GM18502 (cell line): ENCODE results near the gene TMTC3.

Source experiments
- ATAC-seq: cut with Tn5 transposase; IDR thresholded peaks from one replicate; pipeline ENCODE4 v1.9.1; 2021; ENCODE audit warnings: mild to moderate bottlenecking; ENCODE audit not compliant: unreplicated experiment, poor library complexity

TMTC3 gene

DNA sequence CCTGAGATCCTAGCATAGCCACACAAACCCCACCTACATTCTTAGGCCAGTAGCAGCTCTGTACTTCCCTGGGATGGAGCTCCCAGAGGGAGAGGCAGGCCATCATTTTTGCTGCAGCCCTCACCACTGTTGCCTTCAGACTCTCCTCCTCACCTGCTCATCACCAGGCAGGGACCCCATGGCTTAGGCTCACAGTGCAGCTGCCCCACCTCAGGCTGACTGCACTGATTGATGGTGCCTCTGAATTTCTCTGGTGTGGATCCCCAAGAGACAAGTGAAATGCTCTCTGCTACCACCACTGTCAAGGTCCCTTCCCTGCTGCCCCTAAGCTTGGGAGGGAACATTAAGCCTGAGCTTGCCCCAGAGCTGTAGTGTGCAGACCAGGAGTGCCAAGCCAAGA, 76.2 kb downstream of the TMTC3 start:
- ATAC-seq = no peak

DNA sequence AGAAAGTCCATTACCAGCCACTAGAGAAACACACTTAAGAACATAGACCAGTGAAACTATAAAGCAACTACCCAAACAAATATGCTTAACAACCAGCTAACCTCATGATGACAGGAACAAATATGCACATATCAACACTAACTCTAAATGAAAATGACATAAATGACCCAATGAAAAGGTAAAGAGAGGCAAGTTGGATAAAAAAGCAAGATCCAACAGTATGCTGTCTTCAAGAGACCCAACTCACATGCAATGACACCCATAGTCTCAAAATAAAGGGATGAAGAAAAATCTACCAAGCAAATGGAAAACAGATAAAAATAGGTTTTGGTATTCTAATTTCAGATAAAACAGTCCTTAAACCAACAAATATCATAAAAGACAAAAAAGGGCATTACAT, 77.8 kb downstream of the TMTC3 start:
- ATAC-seq = no peak

DNA sequence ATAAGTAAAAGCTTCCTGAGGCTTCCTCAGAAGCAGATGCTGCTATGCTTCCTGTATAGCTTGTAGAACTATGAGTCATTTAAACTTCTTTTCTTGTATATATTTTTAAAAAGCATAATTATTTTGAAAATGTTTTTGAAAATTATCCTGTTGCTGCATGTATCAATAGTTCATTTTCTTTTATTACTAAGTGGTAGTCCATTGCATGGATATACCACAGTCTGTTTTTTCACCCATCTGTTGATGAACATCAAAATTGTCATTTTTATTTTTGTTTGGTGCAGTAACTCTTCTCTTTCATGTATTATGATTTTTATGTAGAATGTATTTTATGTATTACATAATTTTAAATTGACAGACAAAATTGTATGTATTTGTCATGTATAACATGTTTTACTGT, 81.4 kb downstream of the TMTC3 start:
- ATAC-seq = no peak

DNA sequence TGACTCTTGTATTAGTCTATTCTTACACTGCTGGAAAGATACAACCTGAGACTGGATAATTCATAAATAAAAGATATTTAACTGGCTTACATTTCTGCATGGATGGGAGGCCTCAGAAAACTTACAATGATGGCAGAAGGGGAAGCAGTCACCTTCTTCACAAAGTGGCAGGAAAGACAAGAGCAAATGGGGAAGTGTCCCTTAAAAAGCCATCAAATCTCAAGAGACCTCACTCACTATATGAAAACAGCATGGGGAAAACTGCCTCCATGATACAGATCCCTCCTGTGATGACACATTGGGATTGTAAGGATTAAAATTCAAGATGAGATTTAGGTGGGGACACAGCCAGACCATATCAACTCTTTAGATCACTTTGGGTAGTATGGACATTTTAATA, 83.7 kb downstream of the TMTC3 start:
- no peak for ATAC-seq

GRCh38 chr12:88227263-88227662, 85.2 kb downstream of the TMTC3 start:
- no peak for ATAC-seq

GRCh38 chr12:88227871-88228270, 85.8 kb downstream of the TMTC3 start:
- ATAC-seq = no peak

- ATAC-seq = no peak
These were observed 86.6 kb downstream of the TMTC3 start for GRCh38 chr12:88228720-88229119.

DNA sequence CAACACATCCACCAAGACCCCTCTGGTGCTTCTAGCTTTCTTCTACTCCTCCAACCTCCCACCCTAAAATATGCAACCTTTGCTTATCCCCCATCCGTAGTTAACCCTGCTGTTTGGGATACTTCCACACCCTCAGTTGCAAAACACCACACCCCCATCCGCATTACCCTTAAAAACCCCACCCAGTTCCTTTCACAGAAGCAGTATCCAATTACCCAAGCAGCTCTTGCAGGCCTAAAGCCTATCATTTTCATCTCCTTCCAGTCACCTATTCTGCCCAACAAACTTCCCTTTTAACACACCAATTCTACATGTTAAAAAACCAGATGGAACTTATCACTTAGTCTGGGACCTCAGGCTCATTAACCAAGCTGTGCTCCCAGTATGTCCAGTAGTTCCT, 88.2 kb downstream of the TMTC3 start:
- ATAC-seq = no peak

- ATAC-seq = peak; percentile 63
These were observed 93.2 kb downstream of the TMTC3 start for GRCh38 chr12:88235183-88235833.

DNA sequence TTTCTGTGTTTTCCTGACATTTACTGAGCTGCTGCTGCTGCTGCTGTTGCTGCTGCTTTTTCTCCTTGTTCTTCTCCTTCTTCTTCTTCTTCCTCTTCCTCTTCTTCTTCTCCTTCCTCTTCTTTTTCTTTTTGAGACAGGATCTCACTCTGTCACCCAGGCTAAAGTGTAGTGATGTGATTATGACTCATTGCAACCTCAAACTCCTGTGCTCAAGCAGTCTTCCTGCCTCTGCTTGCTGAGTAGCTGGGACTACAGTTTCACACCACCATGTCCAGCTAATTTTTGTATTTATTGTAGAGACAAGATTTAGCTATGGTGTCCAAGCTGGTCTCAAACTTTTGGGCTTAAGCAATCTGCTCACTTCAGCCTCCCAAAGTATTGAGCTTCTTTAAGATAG, 95.8 kb downstream of the TMTC3 start:
- no peak for ATAC-seq

GRCh38 chr12:88238406-88238805, 96.3 kb downstream of the TMTC3 start:
- ATAC-seq = no peak

- peak; percentile 60 for ATAC-seq
These were observed 99.9 kb downstream of the TMTC3 start for GRCh38 chr12:88241862-88242570.

DNA sequence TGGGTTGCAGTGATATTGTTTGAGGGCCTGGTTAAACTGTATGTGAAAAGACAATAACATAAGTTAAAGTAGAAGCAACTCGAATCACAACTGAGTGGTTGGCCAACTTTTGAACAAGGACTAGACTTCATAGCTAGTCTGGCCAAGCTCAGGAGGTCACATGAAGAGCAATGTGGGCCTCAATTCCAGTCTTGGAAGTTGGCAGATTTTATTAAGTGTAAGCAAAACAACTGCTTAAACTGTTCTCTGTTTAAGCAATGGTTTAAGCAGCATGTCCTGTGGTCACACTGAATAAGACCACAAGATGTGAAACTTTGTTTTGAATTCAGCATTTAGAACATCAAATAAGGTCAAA, 100.4 kb downstream of the TMTC3 start:
- peak; percentile 19 for ATAC-seq

DNA sequence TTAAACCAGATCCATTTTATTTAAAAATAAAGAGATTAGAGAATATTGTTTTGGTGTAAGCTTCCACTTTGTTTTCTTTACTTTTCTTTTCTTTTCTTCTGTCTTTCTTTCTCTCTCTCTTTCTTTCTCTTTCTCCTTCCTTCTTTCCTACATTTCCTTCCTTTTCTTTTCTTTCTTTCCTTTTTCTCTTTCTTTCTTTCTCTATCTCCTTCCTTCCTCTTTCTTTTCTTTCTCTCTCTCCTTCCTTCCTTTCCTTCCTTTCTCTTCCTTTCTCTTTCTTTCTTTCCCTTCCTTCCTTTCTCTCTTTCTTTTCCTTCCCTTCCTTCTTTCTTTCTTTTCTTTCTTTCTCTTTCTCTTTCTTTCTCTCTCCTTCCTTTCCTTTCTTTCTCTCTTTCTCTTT, 100.8 kb downstream of the TMTC3 start:
- no peak for ATAC-seq

DNA sequence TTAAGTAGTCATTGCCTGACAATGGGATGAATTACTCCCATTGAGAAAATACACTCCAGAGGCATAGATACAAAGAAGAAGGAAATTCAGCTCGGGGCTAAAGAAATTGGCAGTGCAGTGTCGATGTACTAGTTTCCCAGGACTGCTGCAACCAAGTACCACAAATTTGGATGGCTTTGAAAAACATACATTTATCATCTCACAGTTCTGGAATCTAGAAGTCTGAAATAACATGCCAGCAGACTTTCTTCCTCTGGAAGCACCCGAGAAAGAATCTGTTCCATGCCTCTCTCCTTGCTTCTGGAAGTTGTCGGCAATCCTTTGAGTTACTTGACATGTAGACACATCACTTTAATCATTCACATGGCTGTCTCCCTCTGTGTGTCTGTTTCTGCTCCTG, 101.9 kb downstream of the TMTC3 start:
- ATAC-seq = no peak

- ATAC-seq = no peak
These were observed 103.8 kb downstream of the TMTC3 start for GRCh38 chr12:88245905-88246304.

GRCh38 chr12:88247241-88247643, 105.1 kb downstream of the TMTC3 start:
- ATAC-seq = no peak

- no peak for ATAC-seq
These were observed 106.5 kb downstream of the TMTC3 start for GRCh38 chr12:88248606-88249005.
